ENCODE results near the gene NME4.
A peak's percentile ranks its signal among the peaks of the same experiment; 100 is the strongest.

Gene NME4

GRCh38 chr16:425082-425718, 28.2 kb downstream of the NME4 start, which contains the start of gene RAB11FIP3:
TSS of gene RAB11FIP3 (plus strand) at chr16:425649. CDS start at chr16:426007, 358 bp downstream.
- DNase-seq (ENCODE audit: low read depth in 3 of 3, low spot score in 1 of 3): peak; percentile 45 to 86 (median 67)

- peak in 1 of 3 donors; percentile 33 for DNase-seq (ENCODE audit: low read depth in 3 of 3, low spot score in 1 of 3)
These were observed 28.7 kb downstream of the NME4 start for GRCh38 chr16:425740-426114.

GRCh38 chr16:426115-426905, 29.3 kb downstream of the NME4 start:
- no peak for DNase-seq (ENCODE audit: low read depth in 3 of 3, low spot score in 1 of 3)

- no peak for DNase-seq (ENCODE audit: low read depth in 3 of 3, low spot score in 1 of 3)
These were observed 29.9 kb downstream of the NME4 start for GRCh38 chr16:426906-427249.

- DNase-seq (ENCODE audit: low read depth in 3 of 3, low spot score in 1 of 3): no peak
These were observed 30.3 kb downstream of the NME4 start for GRCh38 chr16:427250-427649.

GRCh38 chr16:430904-431303, 33.9 kb downstream of the NME4 start:
- no peak for DNase-seq (ENCODE audit: low read depth in 3 of 3, low spot score in 1 of 3)

- DNase-seq (ENCODE audit: low read depth in 3 of 3, low spot score in 1 of 3): no peak
These were observed 43.6 kb downstream of the NME4 start for GRCh38 chr16:440627-441026.

- no peak for DNase-seq (ENCODE audit: low read depth in 3 of 3, low spot score in 1 of 3)
These were observed 44.4 kb downstream of the NME4 start for GRCh38 chr16:441447-441846.

- no peak for DNase-seq (ENCODE audit: low read depth in 3 of 3, low spot score in 1 of 3)
These were observed 46.0 kb downstream of the NME4 start for GRCh38 chr16:442976-443375.

GRCh38 chr16:444027-444426, 47.0 kb downstream of the NME4 start:
- no peak for DNase-seq (ENCODE audit: low read depth in 3 of 3, low spot score in 1 of 3)

GRCh38 chr16:445566-445965, 48.6 kb downstream of the NME4 start:
- DNase-seq (ENCODE audit: low read depth in 3 of 3, low spot score in 1 of 3): no peak
